HG03280 (cell line): ENCODE data around the gene MARS1.

Source experiments
- ATAC-seq: cut with Tn5 transposase; IDR thresholded peaks from one replicate; pipeline ENCODE4 v1.9.1; 2021; ENCODE audit warnings: mild to moderate bottlenecking, moderate library complexity; ENCODE audit not compliant: unreplicated experiment

MARS1 gene

DNA sequence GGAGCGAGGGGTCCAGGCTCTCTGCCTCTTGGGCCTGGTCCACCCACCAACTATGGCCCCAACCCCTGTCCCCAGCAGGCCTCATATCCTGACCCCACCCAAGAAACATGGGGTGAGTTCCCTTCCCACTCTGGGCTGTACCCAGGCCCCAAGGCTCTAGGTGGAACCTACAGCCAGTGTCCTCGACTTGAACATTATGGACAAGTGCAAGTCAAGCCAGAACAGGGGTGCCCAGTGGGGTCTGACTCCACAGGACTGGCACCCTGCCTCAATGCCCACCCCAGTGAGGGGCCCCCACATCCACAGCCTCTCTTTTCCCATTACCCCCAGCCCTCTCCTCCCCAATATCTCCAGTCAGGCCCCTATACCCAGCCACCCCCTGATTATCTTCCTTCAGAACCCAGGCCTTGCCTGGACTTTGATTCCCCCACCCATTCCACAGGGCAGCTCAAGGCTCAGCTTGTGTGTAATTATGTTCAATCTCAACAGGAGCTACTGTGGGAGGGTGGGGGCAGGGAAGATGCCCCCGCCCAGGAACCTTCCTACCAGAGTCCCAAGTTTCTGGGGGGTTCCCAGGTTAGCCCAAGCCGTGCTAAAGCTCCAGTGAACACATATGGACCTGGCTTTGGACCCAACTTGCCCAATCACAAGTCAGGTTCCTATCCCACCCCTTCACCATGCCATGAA, 16.8 kb upstream of the MARS1 start:
- no peak for ATAC-seq

GRCh38 chr12:57471661-57472060, 16.2 kb upstream of the MARS1 start:
- no peak for ATAC-seq

- ATAC-seq, result no peak
These were observed 15.5 kb upstream of the MARS1 start for GRCh38 chr12:57472391-57472790.

- no peak for ATAC-seq
These were observed 14.5 kb upstream of the MARS1 start for GRCh38 chr12:57473392-57473791.

DNA sequence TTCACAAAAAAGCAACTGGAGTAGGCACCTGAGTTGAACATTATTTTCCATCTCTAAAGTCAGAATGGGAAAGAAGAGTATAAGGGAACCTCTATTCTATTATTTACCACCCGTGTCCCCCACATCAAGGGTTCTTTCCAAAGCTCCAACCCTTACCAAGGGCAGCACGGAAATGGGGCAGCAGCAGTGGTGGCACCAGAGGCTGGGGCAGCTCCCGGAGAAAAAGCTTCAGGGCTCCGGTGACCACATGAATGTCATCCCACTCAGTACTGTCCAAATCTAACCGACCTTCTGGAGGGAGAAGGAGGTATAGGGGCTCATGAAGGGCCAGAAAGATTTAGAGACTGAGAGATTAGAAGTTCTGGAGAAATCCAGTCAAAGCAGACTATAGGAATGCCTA, 14.0 kb upstream of the MARS1 start:
- no peak for ATAC-seq

GRCh38 chr12:57474430-57474829, 13.4 kb upstream of the MARS1 start:
- no peak for ATAC-seq

GRCh38 chr12:57474862-57475261, 13.0 kb upstream of the MARS1 start:
- no peak for ATAC-seq

GRCh38 chr12:57475271-57476161, 12.4 kb upstream of the MARS1 start:
- no peak for ATAC-seq

DNA sequence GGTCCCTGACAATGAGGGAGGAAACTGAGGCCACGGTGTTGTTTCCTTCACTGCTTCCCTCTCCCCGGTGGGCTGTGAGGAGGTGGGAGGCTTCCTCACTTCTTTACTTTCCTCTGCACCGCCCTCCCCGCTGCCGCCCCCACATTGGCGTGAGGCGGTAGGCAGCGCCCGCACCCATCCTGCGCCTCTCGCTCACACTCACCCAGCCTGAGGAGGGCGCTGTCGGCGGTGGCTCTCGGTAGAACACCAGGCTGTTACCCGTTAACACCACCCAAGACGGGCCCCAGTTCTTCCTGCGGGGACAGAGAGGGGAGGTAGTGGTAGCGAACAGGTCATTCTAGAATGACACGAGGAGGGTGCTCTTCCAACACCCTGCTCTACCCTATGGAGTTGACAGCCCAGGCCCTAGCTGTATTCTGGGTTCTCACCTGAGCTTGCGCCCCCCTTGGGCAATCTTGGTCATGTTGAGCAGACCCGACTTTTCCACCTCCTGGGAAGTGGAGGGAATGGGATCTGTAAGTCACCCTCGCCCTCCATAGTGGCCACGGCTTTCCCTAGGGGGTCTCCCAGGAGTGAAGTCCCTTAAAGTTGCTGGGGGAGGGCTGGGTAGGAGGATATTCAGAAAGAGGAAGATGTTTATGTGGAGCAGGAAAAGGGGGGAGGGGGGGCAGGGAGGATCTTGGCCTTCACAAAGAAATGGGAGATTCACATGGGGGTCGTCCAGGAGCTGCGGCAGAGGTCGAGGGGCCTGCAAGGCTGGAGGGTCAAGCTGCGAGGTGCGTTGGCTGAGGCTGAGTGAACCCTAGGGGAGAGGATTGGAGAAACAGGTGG, 11.5 kb upstream of the MARS1 start:
- no peak for ATAC-seq

- no peak for ATAC-seq
These were observed 10.7 kb upstream of the MARS1 start for GRCh38 chr12:57476993-57477709.

GRCh38 chr12:57477710-57478681, 9.9 kb upstream of the MARS1 start:
- ATAC-seq, result no peak

- no peak for ATAC-seq
These were observed 8.9 kb upstream of the MARS1 start for GRCh38 chr12:57479043-57479375.

DNA sequence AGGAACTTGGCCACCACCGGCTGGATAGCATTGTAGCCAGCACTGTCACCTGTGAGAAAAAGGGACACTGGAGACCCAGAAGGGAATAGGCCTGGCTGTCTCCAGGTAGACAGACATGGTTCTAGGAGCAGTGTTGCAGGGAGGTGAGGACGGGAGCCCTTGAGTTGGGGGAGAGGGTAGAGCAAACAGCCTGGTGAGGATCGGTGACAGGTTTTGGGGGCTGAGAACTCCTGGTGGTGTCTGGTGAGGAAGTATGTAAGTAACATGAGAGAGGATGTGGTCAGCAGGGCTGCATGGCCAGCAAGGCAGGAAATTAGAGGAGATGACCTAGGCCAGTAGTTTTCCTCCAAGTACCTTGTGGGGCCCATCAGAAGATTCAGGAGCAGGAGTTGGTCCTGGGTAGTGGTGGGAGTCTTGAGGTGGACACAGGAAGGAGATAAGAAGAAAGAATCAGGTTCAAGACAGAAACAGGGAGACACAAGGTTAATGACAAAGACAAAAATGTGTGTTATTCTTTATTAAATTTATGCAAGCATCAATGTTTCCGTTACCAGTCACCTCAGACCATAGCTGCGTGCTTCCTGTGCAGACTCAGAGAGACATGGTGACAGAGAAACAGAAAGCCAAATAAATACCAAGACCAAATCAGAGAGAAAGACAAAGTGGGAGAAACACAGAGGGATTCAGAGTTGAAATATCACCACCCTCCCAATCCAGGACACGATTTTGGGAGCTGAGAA, 8.3 kb upstream of the MARS1 start, which contains the start of gene ARHGAP9:
Gene ARHGAP9 (minus strand): TSS at position 491 of the 740 bp plus-strand sequence. CDS start 460 bp downstream, at position 31.
- ATAC-seq, result no peak

DNA sequence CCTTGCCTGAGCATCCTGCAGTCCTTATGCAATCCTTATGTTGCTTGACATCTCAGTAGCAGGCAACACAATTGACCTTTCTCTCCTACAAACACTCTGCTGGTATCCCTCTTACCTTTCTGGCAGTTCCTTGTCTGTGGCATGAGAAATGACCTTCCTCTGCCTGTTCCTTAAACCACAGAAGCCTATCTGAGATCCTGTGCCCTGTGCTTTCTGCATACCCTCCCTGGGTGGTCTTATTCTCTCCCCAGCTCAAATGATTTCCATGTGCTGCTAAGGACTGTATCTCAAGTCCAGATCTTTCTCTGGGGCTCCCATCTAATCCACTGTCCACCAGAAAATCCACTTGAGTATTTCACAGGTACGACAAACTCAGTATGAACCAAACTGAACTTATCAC, 6.2 kb upstream of the MARS1 start:
- no peak for ATAC-seq

- ATAC-seq, result no peak
These were observed 4.4 kb upstream of the MARS1 start for GRCh38 chr12:57483466-57483865.

DNA sequence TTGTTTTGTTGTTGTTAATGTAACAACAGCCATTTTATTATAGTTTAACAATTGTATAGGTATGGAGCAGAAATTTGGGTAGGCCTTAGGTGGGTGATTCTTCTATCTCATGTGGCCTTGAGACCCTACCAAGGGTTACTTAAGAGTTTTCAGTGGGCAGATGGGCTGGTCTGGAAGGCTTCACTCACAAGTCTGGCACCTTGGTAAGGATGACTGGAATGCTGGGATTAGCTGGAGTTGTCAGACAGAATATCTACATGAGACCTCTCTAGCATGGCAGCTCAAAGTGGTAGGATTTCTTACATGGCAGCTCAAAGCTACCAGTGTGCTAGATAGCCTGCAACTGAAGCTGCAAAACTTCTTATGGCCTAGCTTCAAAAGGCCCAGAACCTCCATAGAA, 2.2 kb upstream of the MARS1 start:
- ATAC-seq, result no peak

GRCh38 chr12:57487055-57487596, 742 bp upstream of the MARS1 start:
- ATAC-seq, result no peak

DNA sequence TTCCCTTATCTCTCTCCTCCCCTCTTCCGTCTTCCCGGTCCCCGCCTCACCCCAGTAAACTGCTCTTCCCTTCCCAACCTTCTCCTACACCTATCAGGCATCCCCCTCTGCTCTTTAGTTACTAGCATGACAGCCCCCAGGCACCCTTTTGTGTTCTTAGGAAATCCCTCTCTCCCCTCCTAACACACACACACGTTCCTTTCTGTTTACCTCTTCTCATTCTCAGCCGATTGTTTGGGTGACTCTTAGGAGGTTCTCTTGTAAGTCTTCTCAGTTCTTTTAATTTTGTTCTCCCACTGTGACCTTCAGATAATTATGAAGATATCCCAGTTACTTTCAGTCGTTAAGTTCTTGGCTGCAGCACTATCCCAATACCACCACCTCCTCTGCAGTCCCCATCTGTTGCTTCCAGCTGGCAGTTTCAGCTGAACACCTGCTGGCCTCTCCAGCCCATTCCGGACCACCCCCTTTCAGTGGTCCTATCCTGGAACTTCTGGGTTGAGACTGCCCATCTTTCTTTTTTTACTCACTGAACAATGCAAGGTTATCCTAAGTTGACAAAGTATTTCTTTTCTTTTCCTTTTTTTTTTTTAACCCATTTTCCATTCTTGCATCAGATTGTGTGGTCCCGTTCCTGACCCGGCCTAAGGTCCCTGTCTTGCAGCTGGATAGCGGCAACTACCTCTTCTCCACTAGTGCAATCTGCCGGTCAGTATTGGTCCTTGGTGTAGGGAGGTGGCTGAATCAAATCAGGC, 711 bp downstream of the MARS1 start:
- no peak for ATAC-seq
